PC-9 (cell line): ENCODE data around the gene CEP131. TPM values are rescaled to one million over a fixed set of nuclear protein-coding genes. Genes with fewer than 3 reads are reported as not detected.
A peak's percentile ranks its signal among the peaks of the same experiment; 100 is the strongest.

ENCODE experiments used
- BruUV-seq: library from RNA; stranded (reverse); fragments of 400-500 nt; replicated peaks from 2 replicates; lab custom pipeline; 2021; lab: Mats Ljungman, UMichigan
- CTCF ChIA-PET: fragments of 300-600 bp; sonication (Branson Sonifier 250); formaldehyde crosslinking; loops from one replicate; lab custom pipeline; 2022; ENCODE audit warnings: antibody characterized with exemption; lab: Charles Lee
- POLR2A ChIA-PET: fragments of 300-600 bp; sonication (Branson Sonifier 250); formaldehyde crosslinking; loops from one replicate; lab custom pipeline; 2022; ENCODE audit warnings: antibody characterized with exemption; ENCODE audit not compliant: unreplicated experiment; lab: Charles Lee
- DNase-seq, 2 experiments: peaks; one replicate each; pipeline versions ENCODE4 v3.0.0 to v3.0.0-alpha.2; 2015 to 2022; ENCODE audit warnings: mixed read lengths in 1 of 2
- H2AFZ ChIP-seq: fragments of 200-600 bp; sonication (generic); 2 replicates; pipeline ENCODE4 v1.8.1; 2017; ENCODE audit warnings: antibody characterized with exemption
- H3F3A ChIP-seq: fragments of 200-600 bp; sonication (generic); 2 replicates; pipeline ENCODE4 v1.8.1; 2017; ENCODE audit warnings: antibody characterized with exemption, mild to moderate bottlenecking, low read depth; ENCODE audit not compliant: insufficient read depth
- H3K27ac ChIP-seq: fragments of 200-600 bp; sonication (generic); 2 replicates; pipeline ENCODE4 v1.6.1; 2016; ENCODE audit warnings: mixed run types
- H3K27me3 ChIP-seq: fragments of 200-600 bp; sonication (generic); 2 replicates; pipeline ENCODE4 v1.6.1; 2016; ENCODE audit warnings: low read depth, mixed run types; ENCODE audit not compliant: insufficient read depth
- H3K36me3 ChIP-seq: fragments of 200-600 bp; sonication (generic); 2 replicates; pipeline ENCODE4 v1.6.1; 2016; ENCODE audit warnings: low read depth, mixed run types
- H3K4me1 ChIP-seq: fragments of 200-600 bp; sonication (generic); replicated peaks from 2 replicates; pipeline ENCODE4 v1.6.1; 2016; ENCODE audit warnings: mixed run types; ENCODE audit not compliant: insufficient read depth
- H3K4me2 ChIP-seq: fragments of 200-600 bp; sonication (generic); 2 replicates; pipeline ENCODE4 v1.6.1; 2017; ENCODE audit warnings: mixed run types
- H3K4me3 ChIP-seq: fragments of 200-600 bp; sonication (generic); 2 replicates; pipeline ENCODE4 v1.6.1; 2016; ENCODE audit warnings: mixed run types
- H3K79me2 ChIP-seq: fragments of 200-600 bp; sonication (generic); 2 replicates; pipeline ENCODE4 v1.6.1; 2017; ENCODE audit warnings: low read depth, mixed run types
- H3K9me2 ChIP-seq: fragments of 200-600 bp; sonication (generic); 2 replicates; pipeline ENCODE4 v1.8.1; 2017; ENCODE audit warnings: mild to moderate bottlenecking; ENCODE audit not compliant: insufficient read depth
- H3K9me3 ChIP-seq: fragments of 200-600 bp; sonication (generic); 2 replicates; pipeline ENCODE4 v1.8.1; 2016; ENCODE audit warnings: low read depth; ENCODE audit not compliant: insufficient read depth
- H4K20me1 ChIP-seq: fragments of 200-600 bp; sonication (generic); 2 replicates; pipeline ENCODE4 v1.8.1; 2017; ENCODE audit not compliant: insufficient read depth
- CTCF ChIP-seq: fragments of 200-600 bp; sonication (generic); conservative IDR thresholded peaks from 2 replicates; pipeline ENCODE4 v1.6.1; 2017; ENCODE audit warnings: mixed run types, antibody characterized with exemption, mild to moderate bottlenecking, moderate library complexity
- EZH2 ChIP-seq: fragments of 200-600 bp; sonication (generic); IDR thresholded peaks from 2 replicates; pipeline ENCODE4 v1.8.0; 2017; ENCODE audit warnings: antibody characterized with exemption, low read depth
- intact Hi-C: fragments of 100-400 bp; cut with micrococcal nuclease; formaldehyde crosslinking; loops from one replicate; pipeline ENCODE4 v1.10.0; 2022; ENCODE audit not compliant: unreplicated experiment
- total RNA-seq: library from RNA; stranded (reverse); gene quantifications from 2 replicates; pipeline ENCODE4 v1.2.3, GENCODE V29; 2021

The CEP131 gene
- total RNA-seq, 1 experiment from 2014 or later = 24.4 TPM

GRCh38 chr17:81173052-81173761, 49.6 kb downstream of the CEP131 start:
- no TSS peak for BruUV-seq
- no peaks in the 10 kb centered on the region for H3K79me2 ChIP-seq
- peaks cover 7% of the 10 kb centered on the region; the same call in 1 of the 2 replicates for H3F3A ChIP-seq
- H4K20me1 ChIP-seq = no peaks in the 10 kb centered on the region
- no peaks in the 10 kb centered on the region for H3K9me3 ChIP-seq
- H3K9me2 ChIP-seq = no peaks in the 10 kb centered on the region
- ChIA-PET POLR2A (no interaction called here), CTCF (no interaction called here)
- no peak overlapping the region for H3K4me3 ChIP-seq
- no peak overlapping the region for H3K27ac ChIP-seq
- no peak for DNase-seq
- H3K36me3 ChIP-seq = no peaks in the 10 kb centered on the region
- no peak overlapping the region for H2AFZ ChIP-seq
- no peaks in the 10 kb centered on the region for H3K27me3 ChIP-seq
- H3K4me1 ChIP-seq = no peaks in the 10 kb centered on the region
- no peak overlapping the region for H3K4me2 ChIP-seq
- TF ChIP-seq CTCF (no peak), EZH2 (no peak)
- intact Hi-C loops = no loop called here

- intact Hi-C loops = no loop called here
- Histone ChIP-seq H3K4me1 (no peaks in the 10 kb centered on the region), H3K79me2 (no peaks in the 10 kb centered on the region), H3K4me3 (no peak overlapping the region), H3F3A (peaks cover 7% of the 10 kb centered on the region; the same call in 1 of the 2 replicates), H3K9me2 (no peaks in the 10 kb centered on the region), H4K20me1 (no peaks in the 10 kb centered on the region), H3K27me3 (no peaks in the 10 kb centered on the region; the same call in 1 of the 2 replicates), H2AFZ (no peak overlapping the region), H3K4me2 (no peak overlapping the region), H3K36me3 (no peaks in the 10 kb centered on the region), H3K27ac (no peak overlapping the region), H3K9me3 (no peaks in the 10 kb centered on the region)
- BruUV-seq = no TSS peak
- DNase-seq = peak in 1 of 2 experiments; percentile 49
- CTCF ChIA-PET = no interaction called here
- TF ChIP-seq EZH2 (no peak), CTCF (no peak)
- POLR2A ChIA-PET = interaction anchor here (0.7 kb wide), 1 partner anchor 20 kb away, joined by 4 read pairs; no protein-coding TSS in a partner anchor
Measured at GRCh38 chr17:81171941-81172340, 50.8 kb downstream of the CEP131 start.

- intact Hi-C loops = no loop called here
- H2AFZ ChIP-seq = no peak overlapping the region
- H3K9me3 ChIP-seq = no peaks in the 10 kb centered on the region
- H3K27ac ChIP-seq = no peak overlapping the region
- DNase-seq = no peak
- no peaks in the 10 kb centered on the region for H3K4me1 ChIP-seq
- peaks cover 7% of the 10 kb centered on the region; the same call in 1 of the 2 replicates for H3F3A ChIP-seq
- H4K20me1 ChIP-seq = no peaks in the 10 kb centered on the region
- no peaks in the 10 kb centered on the region for H3K79me2 ChIP-seq
- H3K4me2 ChIP-seq = no peak overlapping the region
- no peak overlapping the region for H3K4me3 ChIP-seq
- H3K27me3 ChIP-seq = no peaks in the 10 kb centered on the region; the same call in 1 of the 2 replicates
- no peaks in the 10 kb centered on the region for H3K36me3 ChIP-seq
- BruUV-seq = no TSS peak
- CTCF ChIA-PET = no interaction called here
- TF ChIP-seq CTCF (no peak), EZH2 (no peak)
- POLR2A ChIA-PET = no interaction called here
- H3K9me2 ChIP-seq = no peaks in the 10 kb centered on the region
Measured at GRCh38 chr17:81170727-81171494, 51.9 kb downstream of the CEP131 start.
